Activated naive CD8-positive, alpha-beta T cell treated with anti-CD3 and anti-CD28 coated beads, Interleukin-2, amount 10 ng/mL, durations not matched to agents 7 days and 5 days (primary cell): ENCODE measurements around the gene CHDH. TPM values are rescaled to one million over a fixed set of nuclear protein-coding genes. Genes with fewer than 3 reads are reported as not detected.

Experiments
- ATAC-seq: fragments of 150-1000 bp; cut with Tn5 transposase; one replicate; pipeline ENCODE4 v1.10.0; 2021; ENCODE audit warnings: low read depth, moderate library complexity
- POLR2A ChIA-PET: fragments of 350-600 bp; sonication (Branson Sonifier 250); formaldehyde crosslinking; loops from one replicate; lab custom pipeline; 2021; ENCODE audit warnings: antibody characterized with exemption; lab: Charles Lee
- DNase-seq: peaks from one replicate; pipeline ENCODE4 v3.0.0; 2021
- H3K27ac Mint-ChIP-seq: one replicate; pipeline ENCODE4 v1.8.0; 2022; ENCODE audit warnings: mild to moderate bottlenecking, mixed read lengths
- H3K27me3 Mint-ChIP-seq: one replicate; pipeline ENCODE4 v1.8.0; 2022; ENCODE audit warnings: mild to moderate bottlenecking, moderate library complexity, mixed read lengths
- H3K36me3 Mint-ChIP-seq: one replicate; pipeline ENCODE4 v1.8.0; 2021; ENCODE audit warnings: mild to moderate bottlenecking, mixed read lengths
- H3K4me1 Mint-ChIP-seq: one replicate; pipeline ENCODE4 v1.8.0; 2021; ENCODE audit warnings: mixed read lengths
- H3K4me3 Mint-ChIP-seq: one replicate; pipeline ENCODE4 v1.8.0; 2022; ENCODE audit warnings: mild to moderate bottlenecking, moderate library complexity, mixed read lengths
- H3K9me3 Mint-ChIP-seq: one replicate; pipeline ENCODE4 v1.8.0; 2021; ENCODE audit warnings: mixed read lengths
- total RNA-seq, 2 experiments: library from RNA; stranded (reverse); gene quantifications; one replicate each; pipeline ENCODE4 v1.2.3, GENCODE V29; 2021

CHDH gene
- total RNA-seq, 2 experiments from 2014 or later, result 0.11 to 0.17 TPM

DNA sequence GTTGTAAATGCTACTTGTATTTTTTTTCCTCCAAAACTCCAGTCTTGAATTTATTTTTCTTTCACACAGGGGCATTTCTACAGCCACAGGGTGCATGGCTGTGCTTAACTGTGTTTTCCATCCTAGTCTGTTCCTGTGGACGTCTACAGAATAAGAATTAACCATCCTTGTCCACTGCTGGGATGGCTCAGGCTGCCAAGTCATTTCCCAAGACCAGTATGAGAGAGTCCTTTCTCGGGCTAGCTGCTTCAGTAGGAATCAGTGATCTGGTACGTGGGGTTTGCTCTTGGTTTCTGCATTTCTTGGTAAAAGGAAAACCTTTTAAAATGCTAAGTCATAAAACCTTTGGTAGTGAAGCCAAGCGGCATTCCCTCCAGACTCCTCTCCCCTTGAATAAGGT lies 29.8 kb downstream of the CHDH start:
- ATAC-seq (no peak), DNase-seq (no peak)
- H3K27ac Mint-ChIP-seq, result no peak overlapping the region
- peaks cover 2% of the 10 kb centered on the region for H3K4me1 Mint-ChIP-seq
- H3K4me3 Mint-ChIP-seq, result no peak overlapping the region
- no peaks in the 10 kb centered on the region for H3K9me3 Mint-ChIP-seq
- no peaks in the 10 kb centered on the region for H3K27me3 Mint-ChIP-seq
- POLR2A ChIA-PET, result no interaction called here
- no peaks in the 10 kb centered on the region for H3K36me3 Mint-ChIP-seq

DNA sequence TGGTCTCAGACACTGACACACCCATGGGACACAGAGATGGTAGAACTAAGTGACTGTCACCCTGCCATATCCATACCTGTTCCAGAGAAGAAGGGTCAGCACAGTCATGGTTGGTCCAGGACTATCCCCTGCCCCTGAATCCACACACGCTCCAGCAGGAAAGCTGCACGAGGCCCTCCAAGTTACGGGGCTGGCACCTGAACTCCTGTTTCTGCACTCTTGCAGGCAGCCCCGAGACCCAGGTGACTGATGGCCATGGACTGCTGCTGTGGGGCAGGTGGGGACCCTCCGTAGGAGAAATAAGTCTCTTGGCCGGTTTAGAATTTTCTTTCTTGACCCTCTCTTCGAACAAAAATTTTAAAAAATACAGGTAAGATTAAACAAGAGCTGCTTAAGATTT lies 30.6 kb downstream of the CHDH start:
- ATAC-seq (no peak), DNase-seq (no peak)
- Mint-ChIP-seq H3K27me3 (no peaks in the 10 kb centered on the region), H3K36me3 (no peaks in the 10 kb centered on the region), H3K27ac (no peak overlapping the region), H3K4me1 (peaks cover 2% of the 10 kb centered on the region), H3K4me3 (no peak overlapping the region), H3K9me3 (no peaks in the 10 kb centered on the region)
- POLR2A ChIA-PET, result no interaction called here

DNA sequence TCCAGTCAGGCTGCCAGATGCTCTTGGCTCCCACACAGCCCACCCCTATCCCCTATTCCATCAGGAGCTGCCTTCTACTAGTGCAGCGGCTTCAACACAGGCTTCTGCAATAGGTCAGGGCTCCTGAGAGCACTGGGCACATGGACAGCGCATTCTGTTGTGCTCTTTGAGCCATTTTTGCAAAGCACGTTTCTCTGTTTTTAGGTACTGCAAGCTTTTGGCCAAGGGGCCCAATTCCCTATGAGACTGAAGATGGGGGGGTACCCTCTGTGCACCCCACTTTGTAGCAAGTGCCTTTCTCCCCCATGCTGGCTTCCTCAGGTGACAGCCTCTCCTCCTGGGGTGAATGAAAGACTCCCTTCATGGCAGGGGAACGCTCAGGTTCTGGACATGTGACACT lies 31.2 kb downstream of the CHDH start:
- H3K27ac Mint-ChIP-seq, result no peak overlapping the region
- no peak for DNase-seq
- peaks cover 2% of the 10 kb centered on the region for H3K4me1 Mint-ChIP-seq
- no peaks in the 10 kb centered on the region for H3K36me3 Mint-ChIP-seq
- no peaks in the 10 kb centered on the region for H3K27me3 Mint-ChIP-seq
- no peak for ATAC-seq
- H3K4me3 Mint-ChIP-seq, result no peak overlapping the region
- H3K9me3 Mint-ChIP-seq, result no peaks in the 10 kb centered on the region
- POLR2A ChIA-PET, result no interaction called here

DNA sequence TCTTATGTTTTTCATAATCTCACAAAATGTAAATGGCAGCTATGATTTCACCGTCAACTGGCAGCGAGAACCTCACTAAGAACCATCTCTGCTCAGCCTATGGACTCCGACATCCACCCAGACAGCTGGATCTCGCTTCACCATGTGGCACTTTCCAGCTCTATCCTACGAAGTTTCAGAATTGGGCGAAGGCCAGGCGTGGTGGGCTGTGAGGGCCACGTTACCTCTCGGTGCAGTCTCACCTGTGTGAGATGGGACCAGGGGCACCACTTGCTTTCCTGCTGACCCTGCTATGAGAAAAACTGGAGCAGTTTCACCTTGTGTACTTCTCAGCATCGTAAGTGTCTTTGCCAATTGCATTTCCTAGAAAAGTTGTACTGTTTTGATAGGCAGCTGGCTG lies 32.3 kb downstream of the CHDH start:
- H3K9me3 Mint-ChIP-seq, result no peaks in the 10 kb centered on the region
- no peak overlapping the region for H3K27ac Mint-ChIP-seq
- H3K27me3 Mint-ChIP-seq, result no peaks in the 10 kb centered on the region
- no peak for DNase-seq
- H3K4me3 Mint-ChIP-seq, result no peak overlapping the region
- H3K36me3 Mint-ChIP-seq, result no peaks in the 10 kb centered on the region
- POLR2A ChIA-PET, result no interaction called here
- peaks cover 2% of the 10 kb centered on the region for H3K4me1 Mint-ChIP-seq
- no peak for ATAC-seq

DNA sequence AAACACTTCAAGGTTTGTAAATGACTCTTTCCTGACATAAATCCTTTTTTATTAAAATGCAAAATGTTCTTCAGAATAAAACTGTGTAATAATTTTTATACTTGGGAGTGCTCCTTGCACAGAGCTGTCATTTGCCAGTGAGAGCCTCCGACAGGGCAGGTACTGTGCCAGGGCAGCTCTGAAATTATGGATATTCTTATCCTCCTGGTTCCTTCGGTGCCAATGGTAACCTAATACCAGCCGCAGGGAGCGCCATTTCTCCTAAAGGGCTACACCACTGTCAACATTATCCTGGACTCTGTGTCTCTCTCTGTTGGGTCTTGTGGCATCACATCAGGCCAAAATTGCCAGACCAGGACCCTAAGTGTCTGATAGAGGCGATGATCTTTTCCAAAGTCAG lies 33.0 kb downstream of the CHDH start:
- Mint-ChIP-seq H3K4me1 (peaks cover 2% of the 10 kb centered on the region), H3K27me3 (no peaks in the 10 kb centered on the region)

DNA sequence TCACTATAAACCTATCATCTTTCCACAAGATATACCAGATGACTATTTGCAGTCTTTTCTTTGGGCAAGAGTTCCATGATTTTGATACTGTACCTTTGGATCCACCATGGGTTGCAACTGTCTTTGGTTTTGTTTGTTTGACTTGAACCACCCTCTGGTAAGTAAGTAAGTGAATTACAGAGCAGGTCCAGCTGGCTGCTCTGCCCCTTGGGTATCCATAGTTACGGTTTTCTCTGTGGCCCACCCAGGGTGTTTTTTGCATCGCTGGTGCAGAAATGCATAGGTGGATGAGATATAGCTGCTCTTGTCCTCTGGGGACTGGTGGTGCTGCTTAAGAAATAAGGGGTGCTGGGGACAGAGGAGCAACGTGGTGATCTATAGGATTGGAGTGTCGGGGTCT lies 33.8 kb downstream of the CHDH start:
- H3K4me1 Mint-ChIP-seq, result no peaks in the 10 kb centered on the region
- H3K9me3 Mint-ChIP-seq, result no peaks in the 10 kb centered on the region
- DNase-seq (no peak), ATAC-seq (no peak)
- no peak overlapping the region for H3K4me3 Mint-ChIP-seq
- H3K27ac Mint-ChIP-seq, result no peak overlapping the region
- H3K27me3 Mint-ChIP-seq, result no peaks in the 10 kb centered on the region
- POLR2A ChIA-PET, result no interaction called here
- no peaks in the 10 kb centered on the region for H3K36me3 Mint-ChIP-seq

More for the DNA sequence above, 33.0 kb downstream of the CHDH start:
- no peak overlapping the region for H3K4me3 Mint-ChIP-seq
- DNase-seq, result no peak
- POLR2A ChIA-PET, result no interaction called here
- no peak for ATAC-seq
- no peaks in the 10 kb centered on the region for H3K9me3 Mint-ChIP-seq
- no peak overlapping the region for H3K27ac Mint-ChIP-seq
- H3K36me3 Mint-ChIP-seq, result no peaks in the 10 kb centered on the region

- Mint-ChIP-seq H3K9me3 (no peaks in the 10 kb centered on the region), H3K36me3 (no peaks in the 10 kb centered on the region), H3K27ac (no peak overlapping the region), H3K4me1 (no peaks in the 10 kb centered on the region), H3K27me3 (no peaks in the 10 kb centered on the region), H3K4me3 (no peak overlapping the region)
- no peak for DNase-seq
- POLR2A ChIA-PET, result no interaction called here
- no peak for ATAC-seq
Observed at GRCh38 chr3:53811143-53811927, 34.9 kb downstream of the CHDH start.

DNA sequence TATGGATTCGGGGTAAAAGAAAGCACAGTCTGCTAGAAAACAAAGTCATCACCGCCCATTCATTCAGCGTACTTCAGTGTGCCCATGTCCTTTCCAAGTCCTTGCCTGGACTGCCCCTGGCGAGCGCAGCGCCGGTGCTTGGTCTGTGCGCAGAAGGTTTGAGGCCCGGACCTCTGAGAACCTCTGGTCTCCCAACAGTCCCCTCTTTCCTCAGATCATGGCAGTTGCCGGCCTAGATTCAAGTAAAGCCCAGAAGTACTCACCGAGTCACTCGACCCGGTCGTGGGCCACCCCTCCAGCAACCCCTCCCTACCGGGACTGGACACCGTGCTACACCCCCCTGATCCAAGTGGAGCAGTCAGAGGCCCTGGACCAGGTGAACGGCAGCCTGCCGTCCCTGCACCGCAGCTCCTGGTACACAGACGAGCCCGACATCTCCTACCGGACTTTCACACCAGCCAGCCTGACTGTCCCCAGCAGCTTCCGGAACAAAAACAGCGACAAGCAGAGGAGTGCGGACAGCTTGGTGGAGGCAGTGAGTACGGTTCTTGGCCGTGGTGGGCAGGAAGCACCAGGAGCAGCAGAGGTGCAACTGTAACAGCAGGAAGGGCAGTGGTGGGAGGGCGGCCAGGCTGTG lies 36.3 kb downstream of the CHDH start:
- no peak overlapping the region for H3K27ac Mint-ChIP-seq
- POLR2A ChIA-PET, result no interaction called here
- H3K27me3 Mint-ChIP-seq, result no peaks in the 10 kb centered on the region
- H3K36me3 Mint-ChIP-seq, result no peaks in the 10 kb centered on the region
- DNase-seq (no peak), ATAC-seq (no peak)
- no peaks in the 10 kb centered on the region for H3K4me1 Mint-ChIP-seq
- no peaks in the 10 kb centered on the region for H3K9me3 Mint-ChIP-seq
- no peak overlapping the region for H3K4me3 Mint-ChIP-seq

DNA sequence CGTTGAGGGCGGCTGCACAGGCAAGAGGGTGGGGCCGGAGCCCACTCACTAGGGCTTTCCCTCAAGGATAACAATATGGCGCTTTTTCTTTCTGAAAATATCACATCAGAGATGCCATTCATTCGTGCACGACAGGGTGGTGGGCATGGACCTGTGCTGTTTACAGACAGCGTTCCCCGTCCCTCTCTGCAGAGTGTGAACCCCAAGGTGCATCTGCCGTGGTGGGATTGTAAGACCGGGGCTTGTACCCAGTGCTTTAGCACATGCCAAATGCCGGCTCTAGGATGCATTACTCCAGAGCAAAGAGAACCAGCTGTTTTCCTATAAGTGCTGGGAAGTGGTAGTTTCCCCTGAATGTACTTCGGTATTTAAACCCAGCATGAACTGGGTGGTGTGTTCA lies 37.0 kb downstream of the CHDH start:
- H3K27me3 Mint-ChIP-seq, result no peaks in the 10 kb centered on the region
- POLR2A ChIA-PET, result no interaction called here
- H3K4me1 Mint-ChIP-seq, result no peaks in the 10 kb centered on the region
- no peak for DNase-seq
- no peak overlapping the region for H3K27ac Mint-ChIP-seq
- no peaks in the 10 kb centered on the region for H3K9me3 Mint-ChIP-seq
- ATAC-seq, result no peak
- H3K4me3 Mint-ChIP-seq, result no peak overlapping the region
- no peaks in the 10 kb centered on the region for H3K36me3 Mint-ChIP-seq

DNA sequence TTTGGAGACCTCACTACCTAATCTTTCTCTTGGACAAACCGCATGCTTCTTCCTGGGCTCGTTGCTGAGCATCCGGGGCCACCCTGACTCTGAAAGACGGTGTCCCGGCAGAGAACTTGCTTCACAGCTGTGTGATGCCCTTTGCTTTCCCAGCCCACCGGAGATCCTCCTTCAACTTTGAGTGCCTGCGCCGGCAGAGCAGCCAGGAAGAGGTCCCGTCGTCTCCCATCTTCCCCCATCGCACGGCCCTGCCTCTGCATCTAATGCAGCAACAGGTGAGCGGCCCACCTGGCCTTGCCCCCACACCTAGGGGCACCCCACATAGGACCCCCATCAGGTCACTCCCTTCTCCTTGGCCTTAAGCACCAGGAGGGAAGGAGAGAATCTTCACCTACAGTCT lies 37.7 kb downstream of the CHDH start:
- ATAC-seq (no peak), DNase-seq (no peak)
- no peaks in the 10 kb centered on the region for H3K27me3 Mint-ChIP-seq
- H3K9me3 Mint-ChIP-seq, result no peaks in the 10 kb centered on the region
- POLR2A ChIA-PET, result no interaction called here
- no peaks in the 10 kb centered on the region for H3K4me1 Mint-ChIP-seq
- H3K27ac Mint-ChIP-seq, result no peak overlapping the region
- H3K4me3 Mint-ChIP-seq, result no peak overlapping the region
- H3K36me3 Mint-ChIP-seq, result no peaks in the 10 kb centered on the region

- DNase-seq (no peak), ATAC-seq (no peak)
- Mint-ChIP-seq H3K27me3 (no peaks in the 10 kb centered on the region), H3K9me3 (no peaks in the 10 kb centered on the region), H3K4me3 (no peak overlapping the region), H3K27ac (no peak overlapping the region), H3K36me3 (no peaks in the 10 kb centered on the region), H3K4me1 (no peaks in the 10 kb centered on the region)
- POLR2A ChIA-PET, result no interaction called here
Observed at GRCh38 chr3:53807117-53807810, 39.0 kb downstream of the CHDH start.

GRCh38 chr3:53806182-53807116 lies 39.8 kb downstream of the CHDH start:
- Mint-ChIP-seq H3K4me3 (no peak overlapping the region), H3K36me3 (no peaks in the 10 kb centered on the region), H3K4me1 (no peaks in the 10 kb centered on the region), H3K9me3 (no peaks in the 10 kb centered on the region), H3K27me3 (no peaks in the 10 kb centered on the region), H3K27ac (no peak overlapping the region)
- POLR2A ChIA-PET, result no interaction called here
- ATAC-seq, result no peak
- DNase-seq, result no peak

GRCh38 chr3:53805463-53806159 lies 40.6 kb downstream of the CHDH start:
- DNase-seq, result no peak
- H3K4me1 Mint-ChIP-seq, result no peaks in the 10 kb centered on the region
- no peak overlapping the region for H3K4me3 Mint-ChIP-seq
- POLR2A ChIA-PET, result no interaction called here
- H3K9me3 Mint-ChIP-seq, result no peaks in the 10 kb centered on the region
- no peak overlapping the region for H3K27ac Mint-ChIP-seq
- ATAC-seq, result no peak
- no peaks in the 10 kb centered on the region for H3K27me3 Mint-ChIP-seq
- no peaks in the 10 kb centered on the region for H3K36me3 Mint-ChIP-seq
